ENCODE data around the gene ZSWIM4. TPM values are rescaled to one million over a fixed set of nuclear protein-coding genes. Genes with fewer than 3 reads are reported as not detected.

The ZSWIM4 gene
- total and polyA plus RNA-seq, 2 of the 13 experiments (the other 11 are each of a cell fraction or from before 2014, with no cell fraction given) = 0.33 to 0.86 TPM

- Histone ChIP-seq H3K79me2 (ENCODE audit: insufficient read depth, low read length) (no peaks in the 10 kb centered on the region), H2AFZ (ENCODE audit: low read length) (no peak overlapping the region), H3K4me1 (ENCODE audit: insufficient read depth, low read length) (peaks cover 29% of the 10 kb centered on the region), H3K27ac (ENCODE audit: extremely low read length, insufficient read depth, low read length) (no peak overlapping the region), H3K9me3 (ENCODE audit: low read length) (no peaks in the 10 kb centered on the region), H3K9ac (ENCODE audit: insufficient read depth, low read depth, low read length) (no peak overlapping the region), H3K4me2 (ENCODE audit: low read depth, low read length) (no peak overlapping the region), H3K27me3 (ENCODE audit: control insufficient read depth in 1 of 2, insufficient read depth in 2 of 2, low read length in 2 of 2) (no peaks in the 10 kb centered on the region), H3K4me3 (replicated peaks in 1 of 3; ENCODE audit: insufficient read depth in 1 of 3, low read depth in 2 of 3, low read length in 3 of 3) (no peak overlapping the region), H3K36me3 (replicated peaks in 1 of 2; ENCODE audit: control insufficient read depth in 1 of 2, insufficient read depth in 2 of 2, low read length in 2 of 2) (no peaks in the 10 kb centered on the region), H4K20me1 (ENCODE audit: insufficient read depth, low read length) (no peaks in the 10 kb centered on the region)
- 87% methylated on average over 3 of the region's 5 CpGs for WGBS (ENCODE audit: low lambda C conversion rate)
- DNase-seq (ENCODE audit: low spot score) = no peak
- in situ Hi-C loops (cut with HindIII; ENCODE audit: extremely low pct_ligation_motif_present, low pct_unique_long_range_greater_than_20kb) = loop anchor here (10.0 to 25.0 kb wide), 2 partner anchors 281 to 536 kb away; partner anchors contain the start of gene DDX39A
- no TSS peak for BruUV-seq (replicated peaks)
- ChIA-PET POLR2A (no interaction called here), CTCF (ENCODE audit: low intra/inter-chr PET ratio, low total read pairs) (no interaction called here)
- no peak for TF ChIP-seq ZBTB39 (CRISPR knock-in tag; IDR thresholded peaks at IDR 0.05)
- no peak for TF ChIP-seq ZNF747 (CRISPR knock-in tag; IDR thresholded peaks at IDR 0.05; ENCODE audit: borderline replicate concordance)
- no peak for TF ChIP-seq BRF2 (CRISPR knock-in tag; IDR thresholded peaks at IDR 0.05)
- no peak for TF ChIP-seq AHDC1 (CRISPR knock-in tag; IDR thresholded peaks at IDR 0.05; ENCODE audit: borderline replicate concordance)
- TF ChIP-seq NFRKB (IDR thresholded peaks at IDR 0.05) = no peak
- no peak for TF ChIP-seq CHD2 (IDR thresholded peaks at IDR 0.05; ENCODE audit: low read depth, low read length)
- no peak for TF ChIP-seq SP1 (IDR thresholded peaks at IDR 0.05)
- TF ChIP-seq SP1 (CRISPR knock-in tag; IDR thresholded peaks at IDR 0.05) = no peak
- no peak for TF ChIP-seq U2AF2 (IDR thresholded peaks at IDR 0.05; ENCODE audit: low read depth, low read length)
- no peak for TF ChIP-seq KLF13 (CRISPR knock-in tag; IDR thresholded peaks at IDR 0.05)
- no peak for TF ChIP-seq ZNF280B (CRISPR knock-in tag; IDR thresholded peaks at IDR 0.05; ENCODE audit: borderline replicate concordance)
- no peak for TF ChIP-seq ZNF451 (CRISPR knock-in tag; IDR thresholded peaks at IDR 0.05)
- TF ChIP-seq HNRNPLL (IDR thresholded peaks at IDR 0.05; ENCODE audit: low read depth, low read length, poor library complexity, severe bottlenecking) = no peak
- no peak for TF ChIP-seq FOSL2 (CRISPR knock-in tag; IDR thresholded peaks at IDR 0.05)
- ATAC-seq = no peak
- no peak for FAIRE-seq
- intact Hi-C loops (cut with micrococcal nuclease; ENCODE audit: unreplicated experiment) = no loop called here
Measured at GRCh38 chr19:13875824-13876223, 80.6 kb downstream of the ZSWIM4 start.
